Measurements from ENCODE around the gene NCAM1.

Gene NCAM1

DNA sequence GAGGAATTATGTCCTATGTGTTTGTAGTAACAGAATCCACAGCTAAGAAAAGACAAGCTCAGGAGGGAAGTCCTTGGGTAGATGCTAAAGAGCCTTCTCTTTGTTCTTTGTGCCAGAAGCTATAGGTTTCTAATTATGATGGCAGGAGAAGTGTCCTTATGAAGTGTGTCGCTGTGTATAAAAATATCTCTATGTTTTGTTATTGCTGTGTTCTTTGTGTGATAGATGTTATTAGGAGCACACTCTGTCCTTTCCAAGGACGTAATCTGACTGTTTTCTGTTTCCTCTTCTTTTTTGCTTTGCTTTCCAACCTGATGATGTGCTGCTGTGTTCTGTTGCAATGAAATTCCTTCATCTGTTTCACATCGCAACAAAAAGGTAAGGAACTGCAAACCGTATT, 171.9 kb downstream of the NCAM1 start:
- WGBS: 97% methylated on average over 3 of the region's 4 CpGs
- H3K27me3 ChIP-seq (ENCODE audit: insufficient read depth, low read length): no peaks in the 10 kb centered on the region
- no peaks in the 10 kb centered on the region for H3K4me1 ChIP-seq (ENCODE audit: insufficient read depth, low read length)
- H3K36me3 ChIP-seq (ENCODE audit: insufficient read depth, low read length): no peaks in the 10 kb centered on the region
- H3K4me3 ChIP-seq (ENCODE audit: low read length): no peak overlapping the region
- no peaks in the 10 kb centered on the region for H3K9me3 ChIP-seq (ENCODE audit: insufficient read depth, low read depth, low read length)
- H3K27ac ChIP-seq (ENCODE audit: low read depth, low read length): no peak overlapping the region
- no peak overlapping the region for H3K9ac ChIP-seq (ENCODE audit: low read depth, low read length)

DNA sequence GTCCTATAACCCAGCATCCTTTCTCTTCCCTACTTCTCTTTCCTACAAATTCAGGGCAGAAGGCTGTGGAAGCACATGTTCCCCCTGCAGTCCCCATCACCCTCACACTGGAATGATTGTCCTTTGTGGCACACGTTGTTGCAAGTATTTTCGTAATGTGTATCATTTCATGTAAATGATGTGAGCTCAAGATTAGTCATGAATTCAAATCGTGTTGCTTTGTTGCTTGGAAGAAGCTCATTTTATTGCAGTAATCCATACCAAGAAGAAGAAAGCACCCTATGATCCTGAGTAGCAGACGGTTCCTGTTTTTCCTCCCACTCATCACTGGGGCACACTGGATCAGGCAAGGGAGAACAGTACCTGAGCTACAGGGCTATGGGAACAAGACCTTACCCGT, 173.4 kb downstream of the NCAM1 start:
- Histone ChIP-seq H3K4me1 (ENCODE audit: insufficient read depth, low read length) (no peaks in the 10 kb centered on the region), H3K27ac (ENCODE audit: low read depth, low read length) (no peak overlapping the region), H3K27me3 (ENCODE audit: insufficient read depth, low read length) (no peaks in the 10 kb centered on the region), H3K4me3 (ENCODE audit: low read length) (no peak overlapping the region), H3K36me3 (ENCODE audit: insufficient read depth, low read length) (no peaks in the 10 kb centered on the region), H3K9me3 (ENCODE audit: insufficient read depth, low read depth, low read length) (no peaks in the 10 kb centered on the region), H3K9ac (ENCODE audit: low read depth, low read length) (no peak overlapping the region)
- 94% methylated on average over 5 of the region's 5 CpGs for WGBS

DNA sequence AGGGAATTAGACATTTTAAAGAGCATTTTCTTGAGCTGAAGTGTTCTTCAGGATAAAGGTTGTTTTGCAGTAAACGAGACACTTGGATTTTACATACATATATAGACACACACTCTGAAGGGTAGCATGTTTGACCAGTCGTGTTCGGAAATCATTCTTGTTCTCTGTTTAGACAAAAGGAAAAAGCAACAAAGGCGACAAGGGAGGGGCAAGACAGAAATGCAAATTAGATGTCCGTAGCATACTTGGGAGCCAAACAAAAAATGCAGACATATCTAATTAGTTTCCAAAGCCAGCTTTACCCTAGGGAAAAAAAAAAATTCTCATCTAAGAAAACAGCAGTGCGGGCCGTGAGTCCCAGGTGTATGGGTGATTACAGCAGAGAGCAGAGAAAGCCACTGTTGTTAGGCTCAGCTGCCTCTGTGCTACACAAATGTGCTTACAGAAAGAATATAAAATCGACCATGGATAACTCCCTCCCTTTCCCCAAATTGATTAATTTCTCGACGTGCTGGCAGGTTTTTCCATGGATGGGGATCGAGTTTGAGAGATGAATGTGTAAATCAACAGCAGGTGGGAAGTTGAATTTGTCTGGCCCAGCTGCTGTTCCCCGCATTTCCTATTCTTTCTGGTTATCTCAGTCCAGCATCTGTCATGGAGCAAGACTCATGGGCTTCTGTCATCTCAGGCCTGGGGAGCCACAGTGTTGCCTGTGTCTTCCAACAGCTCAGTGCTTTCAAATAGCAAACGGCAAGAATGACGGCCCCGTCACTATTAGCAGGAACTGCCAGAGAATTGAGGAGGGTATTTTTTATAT, 176.7 kb downstream of the NCAM1 start:
- H3K9me3 ChIP-seq (ENCODE audit: insufficient read depth, low read depth, low read length): no peaks in the 10 kb centered on the region
- no peaks in the 10 kb centered on the region for H3K27me3 ChIP-seq (ENCODE audit: insufficient read depth, low read length)
- no peaks in the 10 kb centered on the region for H3K4me1 ChIP-seq (ENCODE audit: insufficient read depth, low read length)
- no peak overlapping the region for H3K4me3 ChIP-seq (ENCODE audit: low read length)
- no peak overlapping the region for H3K27ac ChIP-seq (ENCODE audit: low read depth, low read length)
- H3K9ac ChIP-seq (ENCODE audit: low read depth, low read length): no peak overlapping the region
- WGBS: 90% methylated on average over 15 of the region's 15 CpGs
- H3K36me3 ChIP-seq (ENCODE audit: insufficient read depth, low read length): no peaks in the 10 kb centered on the region

DNA sequence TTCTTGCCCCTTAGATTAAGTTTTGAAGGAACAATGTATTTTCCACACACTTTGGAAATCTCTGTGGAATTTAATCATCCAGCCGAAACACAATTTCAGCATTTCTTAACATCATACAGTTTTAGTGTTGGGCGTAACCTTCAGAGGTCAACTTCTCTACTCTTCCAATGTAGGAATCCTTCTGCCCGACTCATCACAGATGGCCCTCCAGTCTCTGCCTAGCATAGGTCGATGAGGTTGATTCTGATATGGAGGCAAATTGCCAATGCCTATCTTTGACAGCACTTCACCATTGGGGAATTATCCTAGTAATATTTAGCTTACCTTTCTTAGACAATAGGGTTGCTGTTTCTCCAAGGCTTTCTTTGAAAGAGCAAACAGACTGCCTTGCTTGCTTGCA, 177.5 kb downstream of the NCAM1 start:
- WGBS: 92% methylated on average over 4 of the region's 4 CpGs
- no peak overlapping the region for H3K9ac ChIP-seq (ENCODE audit: low read depth, low read length)
- no peaks in the 10 kb centered on the region for H3K27me3 ChIP-seq (ENCODE audit: insufficient read depth, low read length)
- H3K4me1 ChIP-seq (ENCODE audit: insufficient read depth, low read length): no peaks in the 10 kb centered on the region
- no peaks in the 10 kb centered on the region for H3K36me3 ChIP-seq (ENCODE audit: insufficient read depth, low read length)
- H3K4me3 ChIP-seq (ENCODE audit: low read length): no peak overlapping the region
- H3K9me3 ChIP-seq (ENCODE audit: insufficient read depth, low read depth, low read length): no peaks in the 10 kb centered on the region
- no peak overlapping the region for H3K27ac ChIP-seq (ENCODE audit: low read depth, low read length)

DNA sequence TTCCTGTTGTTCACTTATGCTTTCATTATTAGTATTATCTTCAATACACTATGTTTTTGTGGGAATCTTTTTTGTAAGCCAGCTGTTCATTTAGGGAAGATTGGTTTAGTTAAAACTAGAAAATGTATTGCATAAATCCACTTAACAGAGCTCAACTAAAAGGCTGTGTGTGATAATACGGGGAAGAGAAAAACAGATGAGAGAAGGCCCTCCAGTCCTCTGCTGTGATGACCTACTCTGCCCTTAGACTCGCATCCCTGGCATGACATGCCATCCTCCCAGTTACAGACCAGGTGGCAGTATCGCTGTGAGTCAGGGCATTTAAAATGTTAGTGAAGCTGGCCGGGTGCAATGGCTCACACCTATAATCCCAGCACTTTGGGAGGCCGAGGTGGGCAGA, 179.8 kb downstream of the NCAM1 start:
- H3K9ac ChIP-seq (ENCODE audit: low read depth, low read length): no peak overlapping the region
- no peaks in the 10 kb centered on the region for H3K36me3 ChIP-seq (ENCODE audit: insufficient read depth, low read length)
- 96% methylated on average over 4 of the region's 5 CpGs for WGBS
- H3K4me3 ChIP-seq (ENCODE audit: low read length): no peak overlapping the region
- H3K9me3 ChIP-seq (ENCODE audit: insufficient read depth, low read depth, low read length): no peaks in the 10 kb centered on the region
- no peak overlapping the region for H3K27ac ChIP-seq (ENCODE audit: low read depth, low read length)
- no peaks in the 10 kb centered on the region for H3K27me3 ChIP-seq (ENCODE audit: insufficient read depth, low read length)
- no peaks in the 10 kb centered on the region for H3K4me1 ChIP-seq (ENCODE audit: insufficient read depth, low read length)

DNA sequence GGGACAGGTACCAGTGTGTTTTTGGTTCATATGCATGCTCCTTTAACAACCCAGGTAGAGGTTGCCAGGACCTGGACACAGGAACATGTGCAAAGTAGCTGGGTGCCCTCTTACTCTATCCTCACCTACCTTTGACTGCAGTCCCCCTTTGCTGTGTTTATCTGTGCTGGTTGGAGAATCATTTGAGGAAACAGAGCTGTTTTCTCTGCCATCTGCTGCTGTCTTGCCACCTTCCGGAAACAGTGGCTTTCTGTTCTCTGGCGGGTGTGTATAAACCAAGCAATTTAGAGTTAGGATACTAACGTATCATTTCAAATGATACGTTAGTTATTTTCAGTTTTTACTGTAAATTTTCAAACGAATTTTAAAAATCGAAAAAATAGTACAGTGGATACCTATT, 181.3 kb downstream of the NCAM1 start:
- over 99% methylated on average over 6 of the region's 6 CpGs for WGBS
- Histone ChIP-seq H3K4me3 (ENCODE audit: low read length) (no peak overlapping the region), H3K4me1 (ENCODE audit: insufficient read depth, low read length) (0 out of 2 replicates have a peak, but pooled peaks cover 9% of the 10 kb centered on the region), H3K9ac (ENCODE audit: low read depth, low read length) (no peak overlapping the region), H3K9me3 (ENCODE audit: insufficient read depth, low read depth, low read length) (no peaks in the 10 kb centered on the region), H3K27me3 (ENCODE audit: insufficient read depth, low read length) (no peaks in the 10 kb centered on the region), H3K36me3 (ENCODE audit: insufficient read depth, low read length) (no peaks in the 10 kb centered on the region), H3K27ac (ENCODE audit: low read depth, low read length) (no peak overlapping the region)

DNA sequence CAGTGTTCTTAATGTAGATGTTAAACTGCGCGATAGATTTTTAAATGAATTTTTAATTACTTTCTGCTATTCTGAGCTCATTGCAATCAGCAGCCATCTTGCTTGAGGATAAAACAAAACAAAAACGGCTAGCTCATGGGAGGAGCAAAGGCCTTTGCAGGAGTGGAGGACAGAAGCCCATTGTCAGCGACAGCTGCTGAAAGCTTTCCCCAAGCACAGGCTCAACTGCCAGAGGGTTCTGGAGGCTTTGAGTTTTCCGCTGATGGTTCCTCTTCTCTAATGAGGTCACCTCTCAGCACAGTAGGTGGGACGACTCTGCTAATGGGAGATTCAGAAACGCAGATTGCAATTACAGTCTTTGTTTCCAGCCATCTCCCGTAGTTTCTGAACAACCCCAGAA, 186.0 kb downstream of the NCAM1 start:
- H3K4me3 ChIP-seq (ENCODE audit: low read length): no peak overlapping the region
- no peak overlapping the region for H3K27ac ChIP-seq (ENCODE audit: low read depth, low read length)
- 0 out of 2 replicates have a peak, but pooled peaks cover 14% of the 10 kb centered on the region for H3K4me1 ChIP-seq (ENCODE audit: insufficient read depth, low read length)
- H3K9me3 ChIP-seq (ENCODE audit: insufficient read depth, low read depth, low read length): no peaks in the 10 kb centered on the region
- no peaks in the 10 kb centered on the region for H3K27me3 ChIP-seq (ENCODE audit: insufficient read depth, low read length)
- no peaks in the 10 kb centered on the region for H3K36me3 ChIP-seq (ENCODE audit: insufficient read depth, low read length)
- 56% methylated on average over 8 of the region's 8 CpGs for WGBS
- no peak overlapping the region for H3K9ac ChIP-seq (ENCODE audit: low read depth, low read length)

DNA sequence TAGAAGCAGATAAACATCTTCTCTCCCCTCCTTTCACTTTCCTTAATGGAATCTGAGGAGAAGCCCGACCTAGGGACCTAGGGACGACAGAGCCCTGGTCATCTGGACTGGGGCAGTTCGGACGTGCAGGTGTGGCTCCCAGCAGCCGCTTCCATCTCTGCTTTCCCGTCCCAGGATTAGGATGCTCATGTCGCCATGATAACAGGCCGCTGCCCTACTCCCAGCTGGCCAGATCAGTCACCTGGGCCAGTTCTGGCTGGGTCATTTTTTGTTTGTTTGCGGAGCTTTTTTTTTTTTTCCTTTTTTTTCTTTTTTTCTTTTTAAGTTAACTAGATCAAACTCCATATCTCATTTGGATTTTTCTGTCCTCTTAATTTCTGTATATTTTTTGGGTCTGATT, 186.9 kb downstream of the NCAM1 start:
- Histone ChIP-seq H3K9me3 (ENCODE audit: insufficient read depth, low read depth, low read length) (no peaks in the 10 kb centered on the region), H3K4me1 (ENCODE audit: insufficient read depth, low read length) (0 out of 2 replicates have a peak, but pooled peaks cover 14% of the 10 kb centered on the region), H3K9ac (ENCODE audit: low read depth, low read length) (no peak overlapping the region), H3K36me3 (ENCODE audit: insufficient read depth, low read length) (no peaks in the 10 kb centered on the region), H3K27me3 (ENCODE audit: insufficient read depth, low read length) (no peaks in the 10 kb centered on the region), H3K27ac (ENCODE audit: low read depth, low read length) (no peak overlapping the region), H3K4me3 (ENCODE audit: low read length) (no peak overlapping the region)
- WGBS: 92% methylated on average over 8 of the region's 9 CpGs

DNA sequence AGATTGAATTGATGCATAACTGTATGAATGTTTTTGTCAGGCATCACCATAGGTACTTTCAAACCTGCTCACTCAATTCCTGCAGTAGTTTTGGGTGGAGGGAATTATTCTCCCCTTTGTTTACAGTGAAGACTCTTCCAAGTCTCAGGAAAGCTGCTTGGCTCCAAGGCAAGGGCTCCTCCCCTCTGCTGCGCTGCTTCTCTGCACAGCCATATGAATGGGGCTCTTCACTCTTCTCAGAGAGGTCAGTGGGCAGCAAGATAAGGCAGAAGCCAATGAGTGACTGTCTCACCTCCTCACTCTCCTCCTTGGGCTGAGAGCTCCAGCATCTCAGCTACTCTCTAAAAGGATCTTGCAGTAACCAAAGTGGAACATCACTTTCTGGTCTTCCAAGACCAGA, 187.4 kb downstream of the NCAM1 start:
- H3K9ac ChIP-seq (ENCODE audit: low read depth, low read length): no peak overlapping the region
- 87% methylated on average over 1 of the region's 1 CpG for WGBS
- no peaks in the 10 kb centered on the region for H3K27me3 ChIP-seq (ENCODE audit: insufficient read depth, low read length)
- no peak overlapping the region for H3K27ac ChIP-seq (ENCODE audit: low read depth, low read length)
- H3K36me3 ChIP-seq (ENCODE audit: insufficient read depth, low read length): no peaks in the 10 kb centered on the region
- 0 out of 2 replicates have a peak, but pooled peaks cover 14% of the 10 kb centered on the region for H3K4me1 ChIP-seq (ENCODE audit: insufficient read depth, low read length)
- no peaks in the 10 kb centered on the region for H3K9me3 ChIP-seq (ENCODE audit: insufficient read depth, low read depth, low read length)
- no peak overlapping the region for H3K4me3 ChIP-seq (ENCODE audit: low read length)

DNA sequence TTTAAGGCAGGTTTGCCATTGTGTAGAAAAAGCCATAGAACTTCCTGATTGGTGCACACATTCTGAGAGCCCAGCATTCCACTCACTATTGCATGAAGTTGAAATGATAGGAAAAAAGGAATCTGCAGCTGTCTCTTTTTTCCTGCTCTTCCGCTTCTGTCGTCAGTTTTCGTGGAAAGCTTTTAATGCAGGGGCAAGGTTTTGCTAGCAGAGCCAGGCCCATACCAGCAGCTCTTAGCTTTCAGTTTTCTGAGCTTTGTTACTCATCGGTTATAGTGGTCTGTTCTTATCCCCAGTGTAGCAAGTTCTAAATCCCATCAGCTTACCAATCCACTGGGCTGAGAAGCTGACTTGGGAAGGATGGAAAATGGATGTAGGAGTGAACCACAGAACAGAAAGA, 190.3 kb downstream of the NCAM1 start:
- no peaks in the 10 kb centered on the region for H3K9me3 ChIP-seq (ENCODE audit: insufficient read depth, low read depth, low read length)
- WGBS: 93% methylated on average over 4 of the region's 4 CpGs
- no peaks in the 10 kb centered on the region for H3K36me3 ChIP-seq (ENCODE audit: insufficient read depth, low read length)
- H3K27me3 ChIP-seq (ENCODE audit: insufficient read depth, low read length): no peaks in the 10 kb centered on the region
- no peak overlapping the region for H3K9ac ChIP-seq (ENCODE audit: low read depth, low read length)
- H3K27ac ChIP-seq (ENCODE audit: low read depth, low read length): no peak overlapping the region
- no peak overlapping the region for H3K4me3 ChIP-seq (ENCODE audit: low read length)
- H3K4me1 ChIP-seq (ENCODE audit: insufficient read depth, low read length): 0 out of 2 replicates have a peak, but pooled peaks cover 14% of the 10 kb centered on the region

DNA sequence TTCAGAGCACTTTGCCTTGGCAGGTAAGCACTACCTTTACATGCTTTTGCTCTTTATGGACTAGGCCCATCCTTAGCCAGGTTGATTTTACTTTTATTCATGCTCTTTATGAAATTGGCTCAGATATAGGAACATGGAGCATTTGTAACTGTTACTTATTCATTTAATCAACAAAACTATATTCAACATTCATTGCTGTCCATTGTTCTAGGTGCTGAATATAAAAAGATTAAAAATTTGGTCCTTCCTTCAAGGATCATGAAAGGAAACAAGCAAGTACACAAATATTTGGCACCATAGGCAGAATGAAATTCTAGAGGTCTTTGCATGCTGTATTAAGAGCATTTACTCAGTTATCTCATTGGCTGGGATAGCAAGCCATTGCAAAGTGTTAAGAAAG, 191.3 kb downstream of the NCAM1 start:
- Histone ChIP-seq H3K9ac (ENCODE audit: low read depth, low read length) (no peak overlapping the region), H3K27ac (ENCODE audit: low read depth, low read length) (no peak overlapping the region), H3K9me3 (ENCODE audit: insufficient read depth, low read depth, low read length) (no peaks in the 10 kb centered on the region), H3K4me1 (ENCODE audit: insufficient read depth, low read length) (0 out of 2 replicates have a peak, but pooled peaks cover 6% of the 10 kb centered on the region), H3K4me3 (ENCODE audit: low read length) (no peak overlapping the region), H3K36me3 (ENCODE audit: insufficient read depth, low read length) (no peaks in the 10 kb centered on the region), H3K27me3 (ENCODE audit: insufficient read depth, low read length) (no peaks in the 10 kb centered on the region)

DNA sequence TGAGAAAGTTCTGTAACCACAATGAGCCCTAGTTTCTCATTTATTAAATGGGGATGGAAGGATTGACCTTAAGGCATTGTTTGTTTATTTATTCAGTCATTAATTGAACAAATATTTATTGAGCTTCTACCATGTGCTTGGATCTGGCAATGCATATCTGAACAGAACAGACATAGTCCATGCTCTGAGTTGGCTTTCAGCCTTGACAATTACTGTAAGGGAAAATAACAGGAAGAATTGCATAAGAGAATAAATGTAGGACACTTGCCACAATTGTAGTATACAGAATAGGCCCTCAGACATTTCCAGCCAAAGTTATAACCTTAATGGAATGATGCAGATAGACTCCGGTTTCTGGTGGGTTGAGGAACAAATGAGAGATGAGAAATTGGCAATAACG, 192.6 kb downstream of the NCAM1 start:
- no peaks in the 10 kb centered on the region for H3K36me3 ChIP-seq (ENCODE audit: insufficient read depth, low read length)
- H3K4me3 ChIP-seq (ENCODE audit: low read length): no peak overlapping the region
- WGBS: 95% methylated on average over 2 of the region's 2 CpGs
- no peaks in the 10 kb centered on the region for H3K4me1 ChIP-seq (ENCODE audit: insufficient read depth, low read length)
- H3K27me3 ChIP-seq (ENCODE audit: insufficient read depth, low read length): no peaks in the 10 kb centered on the region
- no peaks in the 10 kb centered on the region for H3K9me3 ChIP-seq (ENCODE audit: insufficient read depth, low read depth, low read length)
- H3K27ac ChIP-seq (ENCODE audit: low read depth, low read length): no peak overlapping the region
- no peak overlapping the region for H3K9ac ChIP-seq (ENCODE audit: low read depth, low read length)
